ENCODE results near the gene MYMK.

- TF ChIP-seq POLR2AphosphoS5 (IDR thresholded peaks at IDR 0.05) (no peak), POLR2A (IDR thresholded peaks at IDR 0.05) (no peak)
- TF ChIP-seq, protein P1, sequence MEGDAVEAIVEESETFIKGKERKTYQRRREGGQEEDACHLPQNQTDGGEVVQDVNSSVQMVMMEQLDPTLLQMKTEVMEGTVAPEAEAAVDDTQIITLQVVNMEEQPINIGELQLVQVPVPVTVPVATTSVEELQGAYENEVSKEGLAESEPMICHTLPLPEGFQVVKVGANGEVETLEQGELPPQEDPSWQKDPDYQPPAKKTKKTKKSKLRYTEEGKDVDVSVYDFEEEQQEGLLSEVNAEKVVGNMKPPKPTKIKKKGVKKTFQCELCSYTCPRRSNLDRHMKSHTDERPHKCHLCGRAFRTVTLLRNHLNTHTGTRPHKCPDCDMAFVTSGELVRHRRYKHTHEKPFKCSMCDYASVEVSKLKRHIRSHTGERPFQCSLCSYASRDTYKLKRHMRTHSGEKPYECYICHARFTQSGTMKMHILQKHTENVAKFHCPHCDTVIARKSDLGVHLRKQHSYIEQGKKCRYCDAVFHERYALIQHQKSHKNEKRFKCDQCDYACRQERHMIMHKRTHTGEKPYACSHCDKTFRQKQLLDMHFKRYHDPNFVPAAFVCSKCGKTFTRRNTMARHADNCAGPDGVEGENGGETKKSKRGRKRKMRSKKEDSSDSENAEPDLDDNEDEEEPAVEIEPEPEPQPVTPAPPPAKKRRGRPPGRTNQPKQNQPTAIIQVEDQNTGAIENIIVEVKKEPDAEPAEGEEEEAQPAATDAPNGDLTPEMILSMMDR (IDR thresholded peaks at IDR 0.05): no peak
Measured at GRCh38 chr9:133490201-133490681, 34.5 kb downstream of the MYMK start.

Measured in sigmoid colon (tissue), 4 donors.